ENCODE results near the gene BEND6.
A peak's percentile ranks its signal among the peaks of the same experiment; 100 is the strongest.

The BEND6 gene

GRCh38 chr6:56954403-56955170 is at the start of gene BEND6:
Gene BEND6 (plus strand): TSS chr6:56955107. CDS start chr6:56981811, 26,704 bp downstream.
- DNase-seq: no peak

GRCh38 chr6:56905378-56905777 is 49.5 kb upstream of the BEND6 start:
- DNase-seq: no peak

GRCh38 chr6:56906752-56907151 is 48.2 kb upstream of the BEND6 start:
- DNase-seq: no peak

GRCh38 chr6:56909115-56909907 is 45.6 kb upstream of the BEND6 start:
- DNase-seq: no peak

GRCh38 chr6:56911847-56912246 is 43.1 kb upstream of the BEND6 start:
- no peak for DNase-seq

GRCh38 chr6:56913285-56914074 is 41.4 kb upstream of the BEND6 start:
- DNase-seq: no peak

GRCh38 chr6:56914798-56915658 is 39.9 kb upstream of the BEND6 start:
- DNase-seq: peak; percentile 7

- no peak for DNase-seq
Observed at GRCh38 chr6:56915832-56916231, 39.1 kb upstream of the BEND6 start.

- DNase-seq: no peak
Observed at GRCh38 chr6:56916849-56917551, 37.9 kb upstream of the BEND6 start.

- DNase-seq: no peak
Observed at GRCh38 chr6:56922645-56923044, 32.3 kb upstream of the BEND6 start.

GRCh38 chr6:56923565-56923964 is 31.3 kb upstream of the BEND6 start:
- DNase-seq: no peak

- no peak for DNase-seq
Observed at GRCh38 chr6:56927538-56928453, 27.1 kb upstream of the BEND6 start.

GRCh38 chr6:56930846-56931245 is 24.1 kb upstream of the BEND6 start:
- no peak for DNase-seq

- no peak for DNase-seq
Observed at GRCh38 chr6:56932910-56933477, 21.9 kb upstream of the BEND6 start.

GRCh38 chr6:56933650-56934049 is 21.3 kb upstream of the BEND6 start:
- DNase-seq: no peak

GRCh38 chr6:56934876-56935275 is 20.0 kb upstream of the BEND6 start:
- no peak for DNase-seq

GRCh38 chr6:56936466-56936865 is 18.4 kb upstream of the BEND6 start:
- no peak for DNase-seq

GRCh38 chr6:56938649-56939191 is 16.2 kb upstream of the BEND6 start:
- DNase-seq: no peak

- DNase-seq: no peak
Observed at GRCh38 chr6:56940463-56940862, 14.4 kb upstream of the BEND6 start.

GRCh38 chr6:56940977-56941376 is 13.9 kb upstream of the BEND6 start:
- no peak for DNase-seq
